HCT116 (cell line): ENCODE data around the gene SLC34A3. TPM values are rescaled to one million over a fixed set of nuclear protein-coding genes. Genes with fewer than 3 reads are reported as not detected.

Source experiments
- ATAC-seq: fragments of 200-7000 bp; cut with Tn5 transposase; 2 replicates; pipeline ENCODE4 v1.9.1; 2020; ENCODE audit warnings: mild to moderate bottlenecking, moderate library complexity
- BruUV-seq: library from RNA; stranded (reverse); fragments of 400-500 nt; replicated peaks from 2 replicates; lab custom pipeline; 2021; lab: Mats Ljungman, UMichigan
- CTCF ChIA-PET: fragments of 300-600 bp; sonication (Branson Sonifier 250); formaldehyde crosslinking; loops from one replicate; lab custom pipeline; 2021; ENCODE audit warnings: antibody characterized with exemption; lab: Charles Lee
- POLR2A ChIA-PET: fragments of 300-600, 350-600 bp; sonication (Branson Sonifier 250); formaldehyde crosslinking; loops from one replicate; lab custom pipeline; 2021; ENCODE audit warnings: antibody characterized with exemption; lab: Charles Lee
- RAD21 ChIA-PET, 2 experiments: fragments of 300-600 bp; sonication (Branson Sonifier 250); formaldehyde crosslinking; loops; one replicate each; lab custom pipeline; 2023; ENCODE audit warnings: low total read pairs in 2 of 2; ENCODE audit not compliant: uncharacterized antibody in 2 of 2, unreplicated experiment in 2 of 2, low non-redundant PET in 1 of 2; lab: Charles Lee
- DNase-seq: peaks from one replicate; pipeline ENCODE4 v3.0.0-alpha.2; 2010; ENCODE audit warnings: low read depth, low spot score
- H2AFZ ChIP-seq: fragments of 200-600 bp; shearing (Covaris generic), sonication (generic); 2 replicates; pipeline ENCODE4 v1.6.1; 2017; ENCODE audit warnings: low read depth, mixed run types, mixed read lengths, antibody characterized with exemption, low read length; ENCODE audit not compliant: poor library complexity, severe bottlenecking
- H3K27ac ChIP-seq: 2 replicates; pipeline ENCODE4 v1.5.1; 2012; ENCODE audit warnings: low read depth, low read length
- H3K27me3 ChIP-seq: fragments of 200-600 bp; sonication (generic); 2 replicates; pipeline ENCODE4 v1.6.1; 2016; ENCODE audit warnings: mixed run types, low read length, mixed read lengths; ENCODE audit not compliant: insufficient read depth
- H3K36me3 ChIP-seq, 2 experiments: fragments of 200-500 bp in 1 of 2; fragments of 200-600 bp in 1 of 2; sonication (Bioruptor generic) in 1 of 2; sonication (generic) in 1 of 2; 2 replicates each; pipeline versions ENCODE4 v1.5.1 to v1.6.1; 2014 to 2016; ENCODE audit warnings: low read length in 2 of 2, inconsistent platforms in 1 of 2, mixed read lengths in 1 of 2, mixed run types in 1 of 2; ENCODE audit not compliant: insufficient read depth in 2 of 2, control insufficient read depth in 1 of 2
- H3K4me1 ChIP-seq, 2 experiments: fragments of 200-600 bp in 1 of 2; sonication (generic) in 1 of 2; 2 replicates each; pipeline versions ENCODE4 v1.5.1 to v1.6.1; 2012 to 2017; ENCODE audit warnings: low read length in 2 of 2, inconsistent platforms in 1 of 2, mild to moderate bottlenecking in 1 of 2, mixed read lengths in 1 of 2, mixed run types in 1 of 2, moderate library complexity in 1 of 2; ENCODE audit not compliant: insufficient read depth in 2 of 2, control insufficient read depth in 1 of 2
- H3K4me2 ChIP-seq: fragments of 200-600 bp; sonication (generic); 2 replicates; pipeline ENCODE4 v1.6.1; 2017; ENCODE audit warnings: mixed run types, low read length, mixed read lengths
- H3K4me3 ChIP-seq, 2 experiments: fragments of 200-600 bp in 1 of 2; sonication (generic) in 1 of 2; replicated peaks in 1 of 2; 2 replicates each; pipeline ENCODE4 v1.5.1; 2011 to 2016; ENCODE audit warnings: low read length in 2 of 2, control low read depth in 1 of 2, low read depth in 1 of 2, mild to moderate bottlenecking in 1 of 2, mixed read lengths in 1 of 2, mixed run types in 1 of 2
- H3K79me2 ChIP-seq: fragments of 200-600 bp; sonication (generic); 2 replicates; pipeline ENCODE4 v1.6.1; 2017; ENCODE audit warnings: mild to moderate bottlenecking, mixed run types, low read length, moderate library complexity, mixed read lengths; ENCODE audit not compliant: insufficient read depth
- H3K9ac ChIP-seq: fragments of 200-600 bp; sonication (generic); 2 replicates; pipeline ENCODE4 v1.6.1; 2016; ENCODE audit warnings: low read length, mixed read lengths
- H3K9me2 ChIP-seq: fragments of 200-600 bp; sonication (generic), shearing (Covaris generic); 2 replicates; pipeline ENCODE4 v1.6.1; 2017; ENCODE audit warnings: mixed run types, mild to moderate bottlenecking, moderate library complexity; ENCODE audit not compliant: insufficient read depth
- H3K9me3 ChIP-seq, 2 experiments: fragments of 200-500 bp in 1 of 2; fragments of 200-600 bp in 1 of 2; sonication (Bioruptor generic) in 1 of 2; sonication (generic) in 1 of 2; 2 replicates each; pipeline ENCODE4 v1.6.1; 2014 to 2017; ENCODE audit warnings: low read length in 2 of 2, mixed read lengths in 2 of 2, inconsistent platforms in 1 of 2, low read depth in 1 of 2, mild to moderate bottlenecking in 1 of 2, mixed run types in 1 of 2, moderate library complexity in 1 of 2; ENCODE audit not compliant: control insufficient read depth in 1 of 2, insufficient read depth in 1 of 2
- H4K20me1 ChIP-seq: fragments of 200-600 bp; sonication (generic), shearing (Covaris generic); 2 replicates; pipeline ENCODE4 v1.6.1; 2017; ENCODE audit warnings: mixed run types, mild to moderate bottlenecking, moderate library complexity; ENCODE audit not compliant: insufficient read depth
- ATF3 ChIP-seq: IDR thresholded peaks from 2 replicates; pipeline ENCODE4 v1.6.1; 2012
- CBX3 ChIP-seq: IDR thresholded peaks from 2 replicates; pipeline ENCODE4 v1.6.1; 2012; ENCODE audit warnings: low read depth
- CEBPB ChIP-seq: IDR thresholded peaks from 2 replicates; pipeline ENCODE4 v1.6.1; 2012; ENCODE audit warnings: low read depth
- CTCF ChIP-seq, 3 experiments: fragments of 200-600 bp in 1 of 3; sonication (generic) in 1 of 3; IDR thresholded peaks in 2 of 3; conservative IDR thresholded peaks in 1 of 3; 2 replicates each; pipeline ENCODE4 v1.5.1; 2012 to 2017; ENCODE audit warnings: low read depth in 2 of 3, low read length in 2 of 3, antibody characterized with exemption in 1 of 3, borderline replicate concordance in 1 of 3, control low read depth in 1 of 3, mild to moderate bottlenecking in 1 of 3, mixed read lengths in 1 of 3, mixed run types in 1 of 3, moderate library complexity in 1 of 3; ENCODE audit not compliant: insufficient read depth in 1 of 3
- EGR1 ChIP-seq: IDR thresholded peaks from 2 replicates; pipeline ENCODE4 v1.6.1; 2012; ENCODE audit warnings: low read depth
- ELF1 ChIP-seq: IDR thresholded peaks from 2 replicates; pipeline ENCODE4 v1.6.1; 2012; ENCODE audit warnings: low read depth, borderline replicate concordance
- EZH2 ChIP-seq: fragments of 200-600 bp; sonication (generic); IDR thresholded peaks from 2 replicates; pipeline ENCODE4 v1.6.1; 2017; ENCODE audit warnings: antibody characterized with exemption, mixed run types
- EZH2phosphoT487 ChIP-seq: fragments of 200-600 bp; IDR thresholded peaks from 2 replicates; pipeline ENCODE4 v1.6.1; 2018; ENCODE audit warnings: antibody characterized with exemption, borderline replicate concordance
- FOSL1 ChIP-seq: IDR thresholded peaks from 2 replicates; pipeline ENCODE4 v1.6.1; 2012; ENCODE audit warnings: low read depth
- JUND ChIP-seq: IDR thresholded peaks from 2 replicates; pipeline ENCODE4 v1.6.1; 2012
- POLR2A ChIP-seq: IDR thresholded peaks from 2 replicates; pipeline ENCODE4 v1.7.0; 2011; ENCODE audit warnings: borderline replicate concordance; ENCODE audit not compliant: insufficient read depth, insufficient read length; ENCODE audit errors: extremely low read depth
- POLR2AphosphoS5 ChIP-seq: IDR thresholded peaks from 2 replicates; pipeline ENCODE4 v1.6.1; 2011; ENCODE audit warnings: mild to moderate bottlenecking, low read depth, low read length, moderate library complexity
- REST ChIP-seq: IDR thresholded peaks from 2 replicates; pipeline ENCODE4 v1.6.1; 2012; ENCODE audit warnings: low read depth
- SIN3A ChIP-seq: IDR thresholded peaks from 2 replicates; pipeline ENCODE4 v1.6.1; 2012; ENCODE audit warnings: low read depth
- SP1 ChIP-seq: IDR thresholded peaks from 2 replicates; pipeline ENCODE4 v1.6.1; 2012; ENCODE audit warnings: low read depth
- SRF ChIP-seq: IDR thresholded peaks from 2 replicates; pipeline ENCODE4 v1.6.1; 2012; ENCODE audit warnings: low read depth
- TCF7L2 ChIP-seq: IDR thresholded peaks from 2 replicates; pipeline ENCODE4 v1.7.0; 2011; ENCODE audit warnings: borderline replicate concordance, inconsistent platforms; ENCODE audit not compliant: insufficient read depth, insufficient read length; ENCODE audit errors: extremely low read depth
- ZBTB33 ChIP-seq: IDR thresholded peaks from 2 replicates; pipeline ENCODE4 v1.6.1; 2011; ENCODE audit warnings: mild to moderate bottlenecking, low read length, moderate library complexity; ENCODE audit not compliant: insufficient replicate concordance; ENCODE audit errors: extremely low read depth
- ZFX ChIP-seq: fragments of 450-650 bp; IDR thresholded peaks from 2 replicates; pipeline ENCODE4 v1.6.1; 2017
- ZNF274 ChIP-seq: fragments of 200-500 bp; sonication (Bioruptor generic); IDR thresholded peaks from 2 replicates; pipeline ENCODE4 v1.6.1; 2014; ENCODE audit warnings: mild to moderate bottlenecking, low read depth, low read length, inconsistent platforms
- intact Hi-C: fragments of 100-400 bp; cut with micrococcal nuclease; formaldehyde crosslinking; loops from 2 replicates; pipeline ENCODE4 v1.10.0; 2022
- total RNA-seq: library from RNA; stranded (reverse); gene quantifications from one replicate; pipeline ENCODE4 v1.2.1, GENCODE V29; 2021; ENCODE audit not compliant: unreplicated experiment

SLC34A3 gene
- total RNA-seq, 1 experiment from 2014 or later, result 0.15 TPM

- BruUV-seq, result no TSS peak
- Histone ChIP-seq H3K79me2 (peaks cover 43% of the 10 kb centered on the region), H3K36me3 (peaks cover 0 to 20% of the 10 kb centered on the region in 2 experiments; a peak in 1 of 4 replicates)
- POLR2A ChIA-PET, result no interaction called here
- TF ChIP-seq ZBTB33, result no peak
- no peak for TF ChIP-seq ZFX
- no peak for TF ChIP-seq JUND
- TF ChIP-seq EZH2phosphoT487, result no peak
- no peak for TF ChIP-seq REST
- no peak for TF ChIP-seq ZNF274
- TF ChIP-seq SRF, result no peak
- TF ChIP-seq POLR2AphosphoS5, result no peak
- TF ChIP-seq TCF7L2, result no peak
- no peak for TF ChIP-seq FOSL1
- TF ChIP-seq POLR2A, result no peak
- no peak for TF ChIP-seq EGR1
- no peak for TF ChIP-seq EZH2
- no peak for TF ChIP-seq CEBPB
- no peak for TF ChIP-seq ATF3
- TF ChIP-seq CTCF (IDR thresholded peaks at IDR 0.05 in 2 of 3, conservative IDR thresholded peaks at IDR 0.05 in 1 of 3; ENCODE audit: borderline replicate concordance in 1 of 3, insufficient read depth in 1 of 3, low read depth in 2 of 3, low read length in 2 of 3), result no peak
- no peak for TF ChIP-seq SP1
- no peak for TF ChIP-seq CBX3
- no peak for TF ChIP-seq SIN3A
- no peak for TF ChIP-seq ELF1
- TF ChIP-seq, all 23 proteins: peak for 0
- Histone ChIP-seq H3K9me2 (no peaks in the 10 kb centered on the region), H3K9me3 (no peaks in the 10 kb centered on the region), H3K4me1 (peaks cover 12 to 22% of the 10 kb centered on the region in 2 experiments; a peak in 3 of 4 replicates), H2AFZ (no peak overlapping the region), H3K9ac (no peak overlapping the region), H4K20me1 (no peaks in the 10 kb centered on the region), H3K4me2 (no peak overlapping the region), H3K27ac (no peak overlapping the region), H3K4me3 (no peak overlapping the region), H3K27me3 (no peaks in the 10 kb centered on the region)
- ChIA-PET RAD21 (no interaction called here), CTCF (no interaction called here)
- DNase-seq (no peak), ATAC-seq (no peak)
- intact Hi-C loops, result loop anchor here (5.0 kb wide), 1 partner anchor 42 kb away; the partner anchor contains the start of genes CYSRT1 and RNF224
Observed at GRCh38 chr9:137184881-137185660, 45.6 kb upstream of the SLC34A3 start.
